GM19328 (cell line): ENCODE data around the gene PHACTR1.
"Not testable (repeated sequence)": the region's sequence is repeated elsewhere in the genome, so short reads cannot be mapped to it uniquely, and the experiment has no call there.

Experiments
- ATAC-seq: cut with Tn5 transposase; IDR thresholded peaks from one replicate; pipeline ENCODE4 v1.9.1; 2021; ENCODE audit warnings: mild to moderate bottlenecking, moderate library complexity; ENCODE audit not compliant: unreplicated experiment

Gene PHACTR1

DNA sequence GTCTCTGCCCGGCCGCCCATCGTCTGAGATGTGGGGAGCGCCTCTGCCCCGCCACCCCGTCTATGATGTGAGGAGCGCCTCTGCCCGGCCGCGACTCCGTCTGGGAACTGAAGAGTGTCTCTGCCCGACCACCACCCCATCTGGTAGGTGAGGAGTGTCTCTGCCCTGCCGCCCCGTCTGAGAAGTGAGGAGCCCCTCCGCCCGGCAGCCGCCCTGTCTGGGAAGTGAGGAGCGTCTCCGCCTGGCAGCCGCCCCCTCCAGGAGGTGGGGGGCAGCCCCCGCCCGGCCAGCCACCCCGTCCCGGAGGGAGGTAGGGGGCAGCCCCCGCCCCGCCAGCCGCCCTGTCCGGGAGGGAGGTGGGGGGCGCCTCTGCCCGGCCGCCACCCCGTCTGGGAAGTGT, 417.3 kb downstream of the PHACTR1 start:
- ATAC-seq = not testable (repeated sequence)

DNA sequence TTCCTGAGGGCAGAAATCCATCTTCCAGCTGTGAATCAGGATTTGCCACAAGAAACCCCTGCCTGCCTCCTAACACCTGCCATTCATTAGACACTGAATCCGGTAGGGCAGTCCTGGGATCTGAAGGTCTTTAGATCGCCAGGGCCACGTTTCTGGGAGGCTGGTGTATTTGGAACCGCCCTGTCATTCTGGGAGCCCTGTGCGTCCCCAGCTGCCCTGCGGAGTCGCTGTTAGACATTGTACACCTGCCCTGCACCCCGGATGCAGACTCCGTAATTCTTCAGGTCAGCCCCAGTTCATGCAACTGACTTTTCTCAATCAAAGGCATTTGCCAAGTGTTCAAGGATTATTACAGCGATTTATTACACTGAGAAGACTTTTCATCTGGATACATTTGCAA, 418.6 kb downstream of the PHACTR1 start:
- ATAC-seq = no peak

DNA sequence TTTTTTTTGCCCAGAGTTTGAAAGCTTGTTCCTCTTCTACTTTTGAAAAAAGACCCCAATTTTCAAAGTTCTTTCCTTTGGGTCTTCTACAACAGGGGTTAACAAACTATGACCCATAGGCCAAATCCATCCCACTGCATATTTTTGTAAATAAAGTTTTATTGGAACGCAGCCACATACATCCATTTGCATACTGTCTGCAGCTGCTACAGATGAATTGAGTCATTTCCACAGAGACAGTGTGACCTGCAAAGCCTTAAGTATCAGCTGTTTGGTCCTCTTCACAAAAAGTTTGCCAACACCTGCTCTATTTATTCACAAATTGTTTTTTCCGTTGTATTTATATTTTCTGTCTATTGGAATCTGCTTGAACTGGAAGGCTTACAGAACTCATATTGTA, 422.6 kb downstream of the PHACTR1 start:
- ATAC-seq = no peak

- ATAC-seq = no peak
These were observed 424.4 kb downstream of the PHACTR1 start for GRCh38 chr6:13140980-13141379.

GRCh38 chr6:13141387-13141786, 424.8 kb downstream of the PHACTR1 start:
- no peak for ATAC-seq

- no peak for ATAC-seq
These were observed 426.0 kb downstream of the PHACTR1 start for GRCh38 chr6:13142611-13143010.

DNA sequence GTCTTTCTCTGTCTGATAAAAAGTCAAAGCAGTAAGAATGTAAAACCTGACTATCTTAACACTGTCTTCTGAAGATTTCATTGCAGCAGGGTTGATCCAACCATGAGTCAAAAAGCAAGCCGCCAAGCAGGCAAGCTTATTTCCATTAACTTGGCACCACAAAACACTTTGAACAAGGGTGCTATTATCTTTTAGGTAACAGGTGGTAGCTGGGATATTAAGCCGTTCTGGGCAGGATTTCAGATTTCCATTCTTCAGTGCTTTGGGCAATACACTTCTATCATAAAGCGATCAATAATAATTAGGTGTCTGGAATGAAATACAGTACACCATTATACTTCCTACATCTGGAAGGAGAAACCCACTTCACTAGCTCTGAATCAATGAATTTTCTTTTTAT, 429.9 kb downstream of the PHACTR1 start:
- ATAC-seq = no peak

DNA sequence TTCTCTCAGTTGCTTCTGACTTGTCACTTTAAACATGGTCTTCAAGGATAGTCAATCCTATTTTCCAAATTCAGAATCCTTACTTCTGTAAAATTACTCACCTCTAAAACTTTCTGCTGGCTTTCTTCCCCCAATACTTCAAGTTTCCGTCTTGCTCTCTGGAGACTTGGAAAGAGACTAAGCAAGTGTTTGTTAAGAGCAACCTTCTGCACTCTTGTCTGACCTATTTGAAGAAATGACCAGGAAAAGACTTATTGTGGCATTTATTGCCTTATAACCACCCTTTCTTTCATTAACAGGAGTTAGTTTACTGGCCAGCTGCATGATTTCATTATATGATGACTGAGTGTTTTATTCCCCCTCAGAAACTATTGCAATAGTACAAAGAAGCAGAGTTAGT, 430.8 kb downstream of the PHACTR1 start:
- ATAC-seq = no peak

- ATAC-seq = no peak
These were observed 431.2 kb downstream of the PHACTR1 start for GRCh38 chr6:13147782-13148181.

DNA sequence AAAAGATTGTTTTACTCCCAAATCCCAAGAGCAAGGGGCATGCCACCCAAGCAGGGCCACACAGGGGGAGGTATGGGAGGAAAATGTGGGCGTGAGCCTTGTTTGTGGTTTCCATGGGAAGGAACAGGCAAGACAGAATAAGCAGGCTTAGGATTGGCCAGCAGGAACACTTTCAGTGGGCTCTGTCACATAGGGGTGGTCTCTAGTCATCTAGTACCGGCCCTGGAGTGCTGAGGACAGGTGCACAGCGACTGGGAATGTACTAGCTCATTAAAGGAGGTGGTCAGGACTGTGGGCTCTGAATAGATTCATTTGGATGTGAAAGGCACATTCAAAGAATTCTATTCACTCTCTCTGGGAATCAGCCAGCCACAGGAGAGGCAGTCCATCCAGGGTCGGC, 436.2 kb downstream of the PHACTR1 start:
- no peak for ATAC-seq

DNA sequence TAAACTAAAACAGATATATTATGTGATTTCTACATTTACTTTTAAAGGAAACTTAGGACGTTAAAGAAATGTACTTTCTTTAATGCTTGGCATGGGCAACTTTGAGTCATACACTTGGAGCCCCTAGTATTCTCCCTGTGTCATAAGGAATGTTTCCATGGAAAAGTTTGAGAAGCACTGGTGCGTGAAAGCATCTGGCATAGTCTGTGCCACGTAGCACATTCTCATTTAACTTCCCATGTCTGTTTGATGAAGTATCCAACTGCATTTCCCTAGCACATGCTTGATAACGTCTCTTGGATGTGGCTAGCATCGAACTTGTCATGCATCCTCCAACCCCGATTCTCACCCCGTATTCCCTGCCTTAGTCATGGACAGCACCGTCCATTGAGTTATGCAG, 439.8 kb downstream of the PHACTR1 start:
- no peak for ATAC-seq

GRCh38 chr6:13157293-13157692, 440.7 kb downstream of the PHACTR1 start:
- no peak for ATAC-seq

GRCh38 chr6:13159300-13159699, 442.7 kb downstream of the PHACTR1 start:
- no peak for ATAC-seq

GRCh38 chr6:13159822-13160221, 443.3 kb downstream of the PHACTR1 start:
- ATAC-seq = not testable (repeated sequence)

DNA sequence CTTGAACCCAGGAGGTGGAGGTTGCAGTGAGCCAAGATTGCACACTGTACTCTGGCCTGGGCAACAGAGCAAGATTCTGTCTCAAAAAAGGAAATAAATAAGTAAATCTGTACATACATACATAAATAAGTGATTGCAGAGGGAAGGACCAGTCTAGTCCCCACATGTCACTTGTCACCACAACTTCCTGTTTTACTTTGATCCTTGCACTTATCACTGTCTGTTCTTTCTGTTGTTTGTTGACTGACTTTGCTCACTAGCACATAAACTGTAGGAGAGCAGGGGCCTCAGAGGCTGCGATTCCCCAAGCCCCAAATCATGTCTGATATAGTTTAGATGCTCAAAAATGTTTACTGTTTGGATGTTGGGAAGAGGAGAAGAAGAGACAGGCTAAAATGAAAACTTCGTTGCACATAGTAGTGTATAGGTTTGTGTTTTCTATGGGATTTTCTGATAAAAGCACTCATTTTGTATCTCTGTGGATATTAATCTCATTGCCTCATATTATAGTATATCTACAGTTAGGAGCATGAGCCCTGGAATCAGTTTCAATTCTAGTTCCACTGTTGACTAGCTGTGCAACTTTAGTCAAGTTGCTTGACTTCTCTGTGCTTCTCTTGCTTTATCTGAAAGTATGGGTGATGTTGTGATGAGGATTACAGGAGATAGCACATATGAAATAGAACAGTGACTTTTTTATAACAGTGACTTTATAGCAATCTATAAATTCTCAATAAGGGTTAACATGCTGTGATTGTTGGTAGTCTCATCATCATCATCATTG, 446.8 kb downstream of the PHACTR1 start:
- no peak for ATAC-seq

DNA sequence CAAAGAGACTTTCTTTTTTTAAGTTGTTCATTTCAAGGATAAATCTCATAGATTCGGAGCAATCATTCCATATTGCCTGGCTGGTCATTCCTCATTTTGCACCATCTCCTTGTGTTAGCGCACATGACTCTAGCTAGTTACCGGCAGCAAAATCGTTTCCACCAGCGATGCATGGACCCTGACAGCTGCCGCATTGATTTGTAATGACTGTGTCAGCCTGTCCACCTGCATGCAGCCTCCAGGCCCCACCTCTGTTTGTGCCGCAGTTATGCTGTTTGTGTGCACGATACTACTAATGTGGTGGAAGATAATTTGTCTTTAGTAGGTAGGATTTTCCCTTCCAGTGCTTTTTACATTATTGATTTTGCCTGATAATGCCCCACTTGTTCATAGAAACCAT, 447.7 kb downstream of the PHACTR1 start:
- no peak for ATAC-seq

- no peak for ATAC-seq
These were observed 449.1 kb downstream of the PHACTR1 start for GRCh38 chr6:13165502-13166172.

DNA sequence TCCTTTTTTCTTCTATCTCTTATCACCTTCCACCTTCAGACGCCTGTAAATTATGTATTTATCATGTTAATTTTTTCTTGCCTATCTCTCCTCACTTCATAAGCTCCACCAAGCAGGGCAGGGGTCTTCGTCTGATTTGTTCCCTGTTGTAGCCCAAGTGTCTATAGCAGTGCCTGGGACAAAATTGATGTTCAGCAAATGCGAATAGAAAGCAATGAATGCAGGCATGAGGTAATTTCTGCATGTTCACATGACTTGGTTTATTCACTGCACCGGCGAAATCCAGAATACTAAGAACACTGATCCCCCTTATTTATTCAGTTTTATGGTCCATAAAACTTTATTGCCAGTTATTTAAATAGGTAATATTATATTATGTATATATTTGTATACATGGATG, 449.7 kb downstream of the PHACTR1 start:
- no peak for ATAC-seq

DNA sequence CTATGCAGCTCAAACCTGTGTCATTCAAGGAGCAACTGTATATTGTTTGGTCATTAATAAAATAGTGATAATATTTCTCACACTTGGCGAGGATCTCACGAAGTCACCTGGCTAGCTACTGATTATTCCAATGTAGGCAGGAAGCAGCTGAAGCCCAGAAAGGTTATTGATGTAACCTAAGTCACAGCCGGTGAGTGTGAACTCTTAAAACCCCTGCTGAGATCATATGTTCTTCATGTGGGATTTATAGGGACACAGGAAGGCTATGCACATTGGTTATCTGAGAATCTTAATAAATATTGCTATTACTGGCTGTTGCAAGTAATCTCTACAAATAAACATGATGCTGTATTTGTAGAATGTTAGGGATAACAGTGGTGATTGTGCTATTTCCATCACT, 450.3 kb downstream of the PHACTR1 start:
- no peak for ATAC-seq

- no peak for ATAC-seq
These were observed 455.7 kb downstream of the PHACTR1 start for GRCh38 chr6:13172291-13172690.

- no peak for ATAC-seq
These were observed 458.5 kb downstream of the PHACTR1 start for GRCh38 chr6:13175087-13175486.

DNA sequence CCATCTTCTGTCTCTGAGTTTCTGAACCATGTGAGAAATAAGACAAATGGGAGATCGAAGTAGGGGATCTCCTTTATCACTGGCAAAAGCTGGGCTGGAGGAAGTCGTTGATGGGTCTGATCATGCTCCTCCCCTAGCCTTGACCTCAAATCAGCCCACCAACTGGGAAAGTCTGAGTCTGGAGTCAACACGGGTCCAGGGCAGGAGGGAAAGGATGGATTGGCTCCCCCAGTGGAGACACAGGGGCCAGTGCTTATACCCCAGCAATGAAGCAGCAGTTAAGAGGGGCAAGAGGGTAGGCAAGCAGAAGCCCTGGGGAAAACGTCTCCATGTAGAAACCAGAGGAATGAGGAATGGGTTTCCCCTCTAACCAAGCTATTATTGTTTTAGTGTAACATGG, 459.2 kb downstream of the PHACTR1 start:
- no peak for ATAC-seq

DNA sequence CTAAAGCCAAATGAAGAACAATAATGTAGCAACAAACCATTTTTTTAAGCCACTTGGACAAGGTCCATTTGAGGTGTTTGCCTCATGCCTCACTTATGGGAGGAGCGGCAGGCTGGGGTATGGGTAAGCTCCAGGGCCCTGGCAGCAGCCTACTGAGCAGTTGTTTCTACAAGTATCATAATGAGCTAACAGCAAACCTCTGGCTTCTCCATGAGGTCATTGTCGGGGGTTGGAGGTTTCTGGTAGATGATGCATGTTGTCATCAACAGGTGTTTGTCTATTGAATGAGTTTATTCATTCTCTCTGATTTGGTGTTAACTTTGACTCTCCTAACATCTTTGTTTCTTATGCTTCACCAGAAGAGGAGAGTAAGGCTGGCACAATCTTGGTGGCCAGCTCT, 461.1 kb downstream of the PHACTR1 start:
- ATAC-seq = no peak
